B cell (primary cell): ENCODE results near the gene FREM2. TPM values are rescaled to one million over a fixed set of nuclear protein-coding genes. Genes with fewer than 3 reads are reported as not detected.

ENCODE experiments used
- ATAC-seq: fragments of 200-7000 bp; cut with Tn5 transposase; one replicate; pipeline ENCODE4 v1.10.0; 2021; ENCODE audit warnings: low read depth, mild to moderate bottlenecking, moderate number of reproducible peaks, moderate library complexity
- CTCF ChIA-PET: fragments of 350-600 bp; sonication (Branson Sonifier 250); formaldehyde crosslinking; loops from one replicate; lab custom pipeline; 2021; ENCODE audit warnings: antibody characterized with exemption, inconsistent platforms; lab: Charles Lee
- POLR2A ChIA-PET: fragments of 350-600 bp; sonication (Branson Sonifier 250); formaldehyde crosslinking; loops from one replicate; lab custom pipeline; 2021; ENCODE audit warnings: antibody characterized with exemption; lab: Charles Lee
- DNase-seq: peaks from one replicate; pipeline ENCODE4 v3.0.0; 2013
- H2AFZ ChIP-seq: 2 replicates; pipeline ENCODE4 v1.6.1; 2012; ENCODE audit warnings: mild to moderate bottlenecking, low read depth, low read length; ENCODE audit not compliant: insufficient read depth, poor library complexity, severe bottlenecking
- H3K27ac ChIP-seq, 2 donors: 1 replicate in 1 of 2; 2 replicates in 1 of 2; pipeline ENCODE4 v1.5.1; 2012 to 2013; ENCODE audit warnings: low read length in 2 of 2, mild to moderate bottlenecking in 2 of 2, moderate library complexity in 1 of 2
- H3K27me3 ChIP-seq, 4 experiments: fragments of 200-600 bp in 1 of 4; sonication (generic) in 1 of 4; replicated peaks in 1 of 4; 1 replicate in 2 of 4; 2 replicates in 2 of 4; pipeline versions ENCODE4 v1.6.1 to v1.7.0; 2013 to 2016; ENCODE audit warnings: low read length in 3 of 4, mild to moderate bottlenecking in 2 of 4, mixed read lengths in 1 of 4, moderate library complexity in 1 of 4; ENCODE audit not compliant: insufficient read depth in 4 of 4, control insufficient read depth in 3 of 4; ENCODE audit errors: control extremely low read depth in 1 of 4
- H3K36me3 ChIP-seq, 2 experiments: replicated peaks in 1 of 2; 1 replicate in 1 of 2; 2 replicates in 1 of 2; pipeline versions ENCODE4 v1.6.1 to v1.7.1; 2013; ENCODE audit warnings: low read length in 1 of 2; ENCODE audit not compliant: insufficient read depth in 2 of 2, control insufficient read depth in 1 of 2; ENCODE audit errors: control extremely low read depth in 1 of 2, extremely low read depth in 1 of 2
- H3K4me1 ChIP-seq, 2 donors: fragments of 200-600 bp in 1 of 2; sonication (generic) in 1 of 2; 1 replicate in 1 of 2; 2 replicates in 1 of 2; pipeline versions ENCODE4 v1.5.1 to v1.6.1; 2013 to 2017; ENCODE audit warnings: low read length in 2 of 2; ENCODE audit not compliant: control insufficient read depth in 2 of 2, insufficient read depth in 2 of 2
- H3K4me2 ChIP-seq: replicated peaks from 2 replicates; pipeline ENCODE3; 2012; ENCODE audit warnings: mild to moderate bottlenecking, low read depth, low read length; ENCODE audit not compliant: poor library complexity, severe bottlenecking
- H3K4me3 ChIP-seq, 5 experiments: fragments of 200-600 bp in 1 of 5; sonication (generic) in 1 of 5; 1 replicate in 3 of 5; 2 replicates in 2 of 5; pipeline versions ENCODE4 v1.5.1 to v1.7.0; 2011 to 2016; ENCODE audit warnings: low read length in 4 of 5, mild to moderate bottlenecking in 4 of 5, low read depth in 2 of 5, control low read depth in 1 of 5, moderate library complexity in 1 of 5; ENCODE audit not compliant: insufficient read depth in 1 of 5; ENCODE audit errors: control extremely low read depth in 1 of 5, extremely low read depth in 1 of 5
- H3K79me2 ChIP-seq: fragments of 200-600 bp; sonication (generic); one replicate; pipeline ENCODE4 v1.6.0; 2016; ENCODE audit warnings: low read length; ENCODE audit not compliant: control insufficient read depth, insufficient read depth
- H3K9ac ChIP-seq: fragments of 200-600 bp; sonication (generic); 2 replicates; pipeline ENCODE4 v1.6.1; 2017; ENCODE audit warnings: mild to moderate bottlenecking, low read length, moderate library complexity
- H3K9me3 ChIP-seq, 3 donors: one replicate each; pipeline versions ENCODE4 v1.6.1 to v1.7.1; 2013; ENCODE audit warnings: low read length in 2 of 3; ENCODE audit not compliant: control insufficient read depth in 2 of 3, insufficient read depth in 1 of 3; ENCODE audit errors: control extremely low read depth in 1 of 3
- H4K20me1 ChIP-seq: 2 replicates; pipeline ENCODE4 v1.6.0; 2012; ENCODE audit warnings: mild to moderate bottlenecking, low read length; ENCODE audit not compliant: insufficient read depth, control insufficient read depth, poor library complexity, severe bottlenecking
- H3K27ac Mint-ChIP-seq: one replicate; pipeline ENCODE4 v1.8.0; 2021; ENCODE audit warnings: mixed read lengths
- H3K27me3 Mint-ChIP-seq: one replicate; pipeline ENCODE4 v1.8.0; 2021; ENCODE audit warnings: mixed read lengths
- H3K4me1 Mint-ChIP-seq: one replicate; pipeline ENCODE4 v1.8.0; 2021; ENCODE audit warnings: mixed read lengths
- H3K4me3 Mint-ChIP-seq: one replicate; pipeline ENCODE4 v1.8.0; 2021; ENCODE audit warnings: mixed read lengths
- H3K9me3 Mint-ChIP-seq: one replicate; pipeline ENCODE4 v1.8.0; 2022; ENCODE audit warnings: mixed read lengths; ENCODE audit not compliant: insufficient read depth
- EZH2 ChIP-seq: IDR thresholded peaks from 2 replicates; pipeline ENCODE4 v1.6.1; 2012; ENCODE audit warnings: borderline replicate concordance, low read depth, mild to moderate bottlenecking, moderate library complexity, low read length; ENCODE audit not compliant: insufficient read depth, poor library complexity, severe bottlenecking
- WGBS: methylation state at CpG from one replicate; pipeline ENCODE4 v1.1.5; 2013; ENCODE audit warnings: missing lambda C conversion rate; ENCODE audit not compliant: insufficient coverage; 5-methylcytosine and 5-hydroxymethylcytosine counted together
- intact Hi-C: fragments of 100-400 bp; cut with micrococcal nuclease; formaldehyde crosslinking; loops from one replicate; pipeline ENCODE4 v1.10.0; 2022
- polyA plus RNA-seq: library from polyadenylated mRNA; depleted of rRNA; stranded (reverse); fragments of >200 nt; gene quantifications from 2 replicates; pipeline ENCODE4 v1.2.3, GENCODE V29; 2012
- total RNA-seq, 2 donors: library from RNA; stranded (reverse); fragments of 120-200 nt in 1 of 2; gene quantifications; 1 replicate in 1 of 2; 2 replicates in 1 of 2; pipeline versions ENCODE4 v1.2.3 to v1.2.4, GENCODE V29; 2013 to 2022
- TF ChIP-seq, protein P1 (sequence below): fragments of 200-600 bp; IDR thresholded peaks from one replicate; pipeline ENCODE4 v1.8.0; 2022; ENCODE audit warnings: antibody characterized with exemption, mild to moderate bottlenecking

Gene FREM2
- total and polyA plus RNA-seq, 2 donors (not counting 1 experiment from before 2014, with no cell fraction given), result not detected

GRCh38 chr13:38669234-38669964 lies 17.5 kb upstream of the FREM2 start:
- H3K27ac ChIP-seq, result no peak overlapping the region
- TF ChIP-seq EZH2, result no peak
- TF ChIP-seq, protein P1, sequence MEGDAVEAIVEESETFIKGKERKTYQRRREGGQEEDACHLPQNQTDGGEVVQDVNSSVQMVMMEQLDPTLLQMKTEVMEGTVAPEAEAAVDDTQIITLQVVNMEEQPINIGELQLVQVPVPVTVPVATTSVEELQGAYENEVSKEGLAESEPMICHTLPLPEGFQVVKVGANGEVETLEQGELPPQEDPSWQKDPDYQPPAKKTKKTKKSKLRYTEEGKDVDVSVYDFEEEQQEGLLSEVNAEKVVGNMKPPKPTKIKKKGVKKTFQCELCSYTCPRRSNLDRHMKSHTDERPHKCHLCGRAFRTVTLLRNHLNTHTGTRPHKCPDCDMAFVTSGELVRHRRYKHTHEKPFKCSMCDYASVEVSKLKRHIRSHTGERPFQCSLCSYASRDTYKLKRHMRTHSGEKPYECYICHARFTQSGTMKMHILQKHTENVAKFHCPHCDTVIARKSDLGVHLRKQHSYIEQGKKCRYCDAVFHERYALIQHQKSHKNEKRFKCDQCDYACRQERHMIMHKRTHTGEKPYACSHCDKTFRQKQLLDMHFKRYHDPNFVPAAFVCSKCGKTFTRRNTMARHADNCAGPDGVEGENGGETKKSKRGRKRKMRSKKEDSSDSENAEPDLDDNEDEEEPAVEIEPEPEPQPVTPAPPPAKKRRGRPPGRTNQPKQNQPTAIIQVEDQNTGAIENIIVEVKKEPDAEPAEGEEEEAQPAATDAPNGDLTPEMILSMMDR, result no peak
- no peak overlapping the region for H3K4me3 Mint-ChIP-seq
- no peaks in the 10 kb centered on the region for H4K20me1 ChIP-seq
- H2AFZ ChIP-seq, result no peak overlapping the region
- ATAC-seq (no peak), DNase-seq (no peak)
- no peak overlapping the region for H3K4me2 ChIP-seq
- peaks cover 3% of the 10 kb centered on the region for H3K27me3 Mint-ChIP-seq
- intact Hi-C loops, result no loop called here
- H3K9me3 ChIP-seq, result no peaks in the 10 kb centered on the region
- ChIA-PET POLR2A (no interaction called here), CTCF (no interaction called here)
- peaks cover 3% of the 10 kb centered on the region for H3K9me3 Mint-ChIP-seq
- H3K27ac Mint-ChIP-seq, result no peak overlapping the region
- H3K36me3 ChIP-seq, result no peaks in the 10 kb centered on the region
- no peaks in the 10 kb centered on the region for H3K27me3 ChIP-seq
- 100% methylated on average over 2 of the region's 6 CpGs for WGBS
- H3K4me1 Mint-ChIP-seq, result no peaks in the 10 kb centered on the region
- no peak overlapping the region for H3K4me3 ChIP-seq
- H3K4me1 ChIP-seq, result no peaks in the 10 kb centered on the region
- H3K79me2 ChIP-seq, result no peaks in the 10 kb centered on the region
- H3K9ac ChIP-seq, result no peak overlapping the region

DNA sequence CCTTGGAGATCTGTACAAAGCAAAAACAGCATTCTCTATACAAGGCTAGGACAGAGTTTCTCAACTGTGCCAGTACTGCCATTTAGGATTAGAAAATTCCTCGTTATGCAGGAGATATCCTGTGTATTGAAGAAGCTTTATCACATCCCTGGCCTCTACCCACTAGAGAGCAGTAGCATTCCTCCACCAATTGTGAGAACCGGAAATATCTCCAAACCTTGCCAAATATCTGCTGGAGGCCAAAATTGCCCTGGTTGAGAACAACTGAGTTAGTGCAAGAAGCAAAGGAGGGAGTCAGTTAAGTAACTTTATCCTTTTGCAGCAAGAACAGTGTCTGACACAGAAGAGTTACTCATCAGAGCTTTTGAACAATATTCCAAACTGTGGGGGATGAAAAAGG lies 16.2 kb upstream of the FREM2 start:
- Histone ChIP-seq H3K27ac (no peak overlapping the region), H4K20me1 (no peaks in the 10 kb centered on the region), H3K79me2 (no peaks in the 10 kb centered on the region), H3K4me3 (no peak overlapping the region), H3K9ac (no peak overlapping the region), H2AFZ (no peak overlapping the region), H3K9me3 (no peaks in the 10 kb centered on the region), H3K36me3 (no peaks in the 10 kb centered on the region), H3K4me2 (no peak overlapping the region), H3K27me3 (no peaks in the 10 kb centered on the region), H3K4me1 (no peaks in the 10 kb centered on the region)
- H3K4me3 Mint-ChIP-seq, result no peak overlapping the region
- TF ChIP-seq, protein P1, result no peak
- no peak for TF ChIP-seq EZH2
- H3K9me3 Mint-ChIP-seq, result peaks cover 4% of the 10 kb centered on the region
- ChIA-PET POLR2A (no interaction called here), CTCF (no interaction called here)
- H3K4me1 Mint-ChIP-seq, result no peaks in the 10 kb centered on the region
- intact Hi-C loops, result no loop called here
- no peak overlapping the region for H3K27ac Mint-ChIP-seq
- WGBS, result no CpG with 5 or more reads among the region's 2 CpGs
- no peak for ATAC-seq
- H3K27me3 Mint-ChIP-seq, result peaks cover 3% of the 10 kb centered on the region
- no peak for DNase-seq
